HepG2 (cell line): ENCODE measurements around the gene YY1. TPM values are rescaled to one million over a fixed set of nuclear protein-coding genes. Genes with fewer than 3 reads are reported as not detected.
A peak's percentile ranks its signal among the peaks of the same experiment; 100 is the strongest.

Experiments
- AGO2 ChIP-seq: fragments of 200-400 bp; formaldehyde crosslinking; optimal IDR thresholded peaks from 2 replicates; pipeline ENCODE3; 2017; ENCODE audit warnings: mild to moderate bottlenecking, low read depth, low read length, moderate library complexity
- CREB3 ChIP-seq: sonication (generic); formaldehyde crosslinking; IDR thresholded peaks from 2 replicates; pipeline ENCODE4 v1.5.0; 2020; ENCODE audit warnings: missing genetic modification reagents
- CSRNP1 ChIP-seq: sonication (generic); formaldehyde crosslinking; IDR thresholded peaks from 2 replicates; pipeline ENCODE4 v1.8.1; 2023; ENCODE audit warnings: mild to moderate bottlenecking, missing genetic modification reagents
- HNRNPUL1 ChIP-seq: fragments of 200-400 bp; formaldehyde crosslinking; IDR thresholded peaks from 2 replicates; pipeline ENCODE4 v1.6.1; 2017; ENCODE audit warnings: low read depth, mild to moderate bottlenecking, low read length, moderate library complexity
- IRX3 ChIP-seq: sonication (generic); formaldehyde crosslinking; IDR thresholded peaks from 2 replicates; pipeline ENCODE4 v1.8.1; 2023; ENCODE audit warnings: mild to moderate bottlenecking, low read depth, missing genetic modification reagents, borderline replicate concordance
- KDM1A ChIP-seq: IDR thresholded peaks from 2 replicates; pipeline ENCODE4 v1.6.1; 2016; ENCODE audit warnings: missing compliant biosample characterization
- NCOR1 ChIP-seq: fragments of 200-600 bp; sonication (generic); IDR thresholded peaks from 2 replicates; pipeline ENCODE4 v1.7.0; 2017; ENCODE audit warnings: antibody characterized with exemption, low read length, borderline replicate concordance
- NFE2L2 ChIP-seq: fragments of 150-350 bp; IDR thresholded peaks from 2 replicates; pipeline ENCODE4 v1.6.1; 2014; ENCODE audit warnings: low read length
- PPARG ChIP-seq: conservative IDR thresholded peaks from 2 replicates; pipeline ENCODE4 v1.6.1; 2016; ENCODE audit warnings: missing biosample characterization, missing genetic modification reagents
- TFDP1 ChIP-seq: IDR thresholded peaks from 2 replicates; pipeline ENCODE4 v1.6.1; 2016; ENCODE audit warnings: missing compliant biosample characterization, missing genetic modification reagents, borderline replicate concordance
- ZFAT ChIP-seq: sonication (generic); formaldehyde crosslinking; conservative IDR thresholded peaks from 2 replicates; pipeline ENCODE4 v1.8.1; 2023; ENCODE audit warnings: missing genetic modification reagents, inconsistent platforms
- ZNF24 ChIP-seq: fragments of 450-650 bp; IDR thresholded peaks from 2 replicates; pipeline ENCODE4 v1.6.1; 2017; ENCODE audit warnings: antibody characterized with exemption, mild to moderate bottlenecking
- ZNF256 ChIP-seq: sonication (generic); formaldehyde crosslinking; conservative IDR thresholded peaks from 2 replicates; pipeline ENCODE4 v1.4.0; 2020; ENCODE audit warnings: missing genetic modification reagents
- ZNF264 ChIP-seq: sonication (generic); formaldehyde crosslinking; IDR thresholded peaks from 2 replicates; pipeline ENCODE4 v1.4.0; 2020; ENCODE audit warnings: missing genetic modification reagents
- ZNF337 ChIP-seq: sonication (generic); formaldehyde crosslinking; IDR thresholded peaks from 2 replicates; pipeline ENCODE4 v1.5.1; 2020; ENCODE audit warnings: missing genetic modification reagents, low read depth, mild to moderate bottlenecking, borderline replicate concordance
- ZNF451 ChIP-seq: sonication (generic); formaldehyde crosslinking; IDR thresholded peaks from 2 replicates; pipeline ENCODE4 v1.5.0; 2020; ENCODE audit warnings: mild to moderate bottlenecking, missing genetic modification reagents
- ZNF646 ChIP-seq: sonication (generic); formaldehyde crosslinking; IDR thresholded peaks from 2 replicates; pipeline ENCODE4 v1.9.0; 2021; ENCODE audit warnings: mild to moderate bottlenecking, missing genetic modification reagents
- ZNF788 ChIP-seq: sonication (generic); formaldehyde crosslinking; IDR thresholded peaks from 2 replicates; pipeline ENCODE4 v1.5.0; 2020; ENCODE audit warnings: mild to moderate bottlenecking, missing genetic modification reagents, borderline replicate concordance
- polyA plus RNA-seq, 8 experiments: library from polyadenylated mRNA; depleted of rRNA in 3 of 8; stranded (reverse) in 7 of 8; unstranded in 1 of 8; fragments of >200 nt; fragmentation: Illumina TruSeq in 4 of 8; extraction: Trizol in 4 of 8; gene quantifications; 2 replicates each; pipeline versions ENCODE4 v1.2.1 to v1.2.3, GENCODE V29; 2011 to 2016; ENCODE audit warnings: low read depth in 4 of 8, missing spikeins in 1 of 8, mixed read lengths in 1 of 8; ENCODE audit not compliant: insufficient read depth in 1 of 8
- total RNA-seq, 5 experiments: library from RNA; depleted of rRNA; stranded (reverse); fragments of >200 nt; fragmentation: Illumina TruSeq; extraction: Trizol; gene quantifications; 2 replicates each; pipeline ENCODE4 v1.2.3, GENCODE V29; 2016; ENCODE audit warnings: low read depth in 1 of 5
- TF ChIP-seq, protein P1 (sequence below): sonication (generic); formaldehyde crosslinking; IDR thresholded peaks from 2 replicates; pipeline ENCODE4 v1.4.0; 2020; ENCODE audit warnings: missing genetic modification reagents

Gene YY1
- total and polyA plus RNA-seq, 2 of the 13 experiments (the other 11 are each of a cell fraction or from before 2014, with no cell fraction given), result 29.4 to 68.1 TPM

DNA sequence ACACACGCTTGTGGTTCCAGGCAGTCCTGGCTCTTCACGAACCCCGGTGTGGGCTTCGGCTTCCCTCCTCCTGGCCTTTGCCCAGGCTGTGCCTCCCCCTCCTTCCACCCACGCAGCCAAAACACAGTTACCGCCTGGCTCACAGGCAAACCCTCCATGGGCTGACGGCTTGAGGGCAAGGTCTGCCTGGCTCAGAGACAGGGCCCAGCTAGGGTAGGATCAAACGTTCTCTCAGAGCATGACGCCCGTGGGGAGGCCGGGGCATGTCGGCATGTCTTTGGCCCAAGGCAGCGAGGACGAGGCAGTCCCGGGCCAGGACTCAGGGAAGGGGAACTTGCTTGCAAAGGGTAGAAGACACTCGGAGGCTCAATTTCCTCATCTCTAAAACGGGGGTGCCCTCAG is 86.3 kb downstream of the YY1 start (continued):
- TF ChIP-seq ZNF337 (CRISPR knock-in tag), result no peak
- TF ChIP-seq ZNF264 (CRISPR knock-in tag), result no peak
- 0 out of 2 replicates have a peak, but pooled peaks have one; percentile 34 for TF ChIP-seq IRX3 (CRISPR knock-in tag)
- TF ChIP-seq CSRNP1 (CRISPR knock-in tag), result no peak
- no peak for TF ChIP-seq CREB3
- TF ChIP-seq ZNF788 (CRISPR knock-in tag), result no peak
- TF ChIP-seq ZNF451, result 0 out of 2 replicates have a peak, but pooled peaks have one; percentile 26
- 0 out of 2 replicates have a peak, but pooled peaks have one; percentile 41 for TF ChIP-seq TFDP1 (CRISPR knock-in tag)
- 0 out of 2 replicates have a peak, but pooled peaks have one; percentile 21 for TF ChIP-seq KDM1A (CRISPR knock-in tag)
- TF ChIP-seq ZFAT, result no peak
- no peak for TF ChIP-seq ZNF646 (CRISPR knock-in tag)
- no peak for TF ChIP-seq PPARG (CRISPR knock-in tag)
- TF ChIP-seq, protein P1, sequence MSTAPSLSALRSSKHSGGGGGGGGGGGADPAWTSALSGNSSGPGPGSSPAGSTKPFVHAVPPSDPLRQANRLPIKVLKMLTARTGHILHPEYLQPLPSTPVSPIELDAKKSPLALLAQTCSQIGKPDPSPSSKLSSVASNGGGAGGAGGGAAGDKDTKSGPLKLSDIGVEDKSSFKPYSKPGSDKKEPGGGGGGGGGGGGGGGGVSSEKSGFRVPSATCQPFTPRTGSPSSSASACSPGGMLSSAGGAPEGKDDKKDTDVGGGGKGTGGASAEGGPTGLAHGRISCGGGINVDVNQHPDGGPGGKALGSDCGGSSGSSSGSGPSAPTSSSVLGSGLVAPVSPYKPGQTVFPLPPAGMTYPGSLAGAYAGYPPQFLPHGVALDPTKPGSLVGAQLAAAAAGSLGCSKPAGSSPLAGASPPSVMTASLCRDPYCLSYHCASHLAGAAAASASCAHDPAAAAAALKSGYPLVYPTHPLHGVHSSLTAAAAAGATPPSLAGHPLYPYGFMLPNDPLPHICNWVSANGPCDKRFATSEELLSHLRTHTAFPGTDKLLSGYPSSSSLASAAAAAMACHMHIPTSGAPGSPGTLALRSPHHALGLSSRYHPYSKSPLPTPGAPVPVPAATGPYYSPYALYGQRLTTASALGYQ, result no peak
- TF ChIP-seq ZNF256 (CRISPR knock-in tag), result no peak
- TF ChIP-seq HNRNPUL1, result no peak
- no peak for TF ChIP-seq AGO2
- TF ChIP-seq NFE2L2, result no peak
- no peak for TF ChIP-seq NCOR1
- TF ChIP-seq ZNF24, result no peak
